Activated CD4-positive, alpha-beta memory T cell treated with anti-CD3 and anti-CD28 coated beads, Interleukin-2, amount 10 ng/mL, durations not matched to agents 7 days and 5 days (primary cell): Measurements from ENCODE around the gene HSD17B10. TPM values are rescaled to one million over a fixed set of nuclear protein-coding genes. Genes with fewer than 3 reads are reported as not detected.
A peak's percentile ranks its signal among the peaks of the same experiment; 100 is the strongest.
"Not testable (repeated sequence)": the region's sequence is repeated elsewhere in the genome, so short reads cannot be mapped to it uniquely, and the experiment has no call there.

Experiments used
- CTCF ChIA-PET: fragments of 350-600 bp; sonication (Branson Sonifier 250); formaldehyde crosslinking; loops from one replicate; lab custom pipeline; 2021; ENCODE audit warnings: antibody characterized with exemption, inconsistent platforms; lab: Charles Lee
- POLR2A ChIA-PET: fragments of 350-600 bp; sonication (Branson Sonifier 250); formaldehyde crosslinking; loops from one replicate; lab custom pipeline; 2021; ENCODE audit warnings: antibody characterized with exemption; lab: Charles Lee
- DNase-seq: peaks from one replicate; pipeline ENCODE4 v3.0.0-alpha.2; 2020
- H3K27ac Mint-ChIP-seq: one replicate; pipeline ENCODE4 v1.8.0; 2021; ENCODE audit warnings: mild to moderate bottlenecking, mixed read lengths
- H3K27me3 Mint-ChIP-seq: one replicate; pipeline ENCODE4 v1.8.0; 2021; ENCODE audit warnings: mixed read lengths
- H3K36me3 Mint-ChIP-seq: one replicate; pipeline ENCODE4 v1.8.0; 2021; ENCODE audit warnings: low read depth, mixed read lengths
- H3K4me1 Mint-ChIP-seq: one replicate; pipeline ENCODE4 v1.8.0; 2021; ENCODE audit warnings: mixed read lengths
- H3K4me3 Mint-ChIP-seq: one replicate; pipeline ENCODE4 v1.8.0; 2021; ENCODE audit warnings: mild to moderate bottlenecking, mixed read lengths
- H3K9me3 Mint-ChIP-seq: one replicate; pipeline ENCODE4 v1.8.0; 2021; ENCODE audit warnings: mixed read lengths
- total RNA-seq, 2 experiments: library from RNA; stranded (reverse); gene quantifications; one replicate each; pipeline ENCODE4 v1.2.3, GENCODE V29; 2021

HSD17B10 gene
- 10 to 100 TPM; 73.2 to 74.0 TPM for total RNA-seq

DNA sequence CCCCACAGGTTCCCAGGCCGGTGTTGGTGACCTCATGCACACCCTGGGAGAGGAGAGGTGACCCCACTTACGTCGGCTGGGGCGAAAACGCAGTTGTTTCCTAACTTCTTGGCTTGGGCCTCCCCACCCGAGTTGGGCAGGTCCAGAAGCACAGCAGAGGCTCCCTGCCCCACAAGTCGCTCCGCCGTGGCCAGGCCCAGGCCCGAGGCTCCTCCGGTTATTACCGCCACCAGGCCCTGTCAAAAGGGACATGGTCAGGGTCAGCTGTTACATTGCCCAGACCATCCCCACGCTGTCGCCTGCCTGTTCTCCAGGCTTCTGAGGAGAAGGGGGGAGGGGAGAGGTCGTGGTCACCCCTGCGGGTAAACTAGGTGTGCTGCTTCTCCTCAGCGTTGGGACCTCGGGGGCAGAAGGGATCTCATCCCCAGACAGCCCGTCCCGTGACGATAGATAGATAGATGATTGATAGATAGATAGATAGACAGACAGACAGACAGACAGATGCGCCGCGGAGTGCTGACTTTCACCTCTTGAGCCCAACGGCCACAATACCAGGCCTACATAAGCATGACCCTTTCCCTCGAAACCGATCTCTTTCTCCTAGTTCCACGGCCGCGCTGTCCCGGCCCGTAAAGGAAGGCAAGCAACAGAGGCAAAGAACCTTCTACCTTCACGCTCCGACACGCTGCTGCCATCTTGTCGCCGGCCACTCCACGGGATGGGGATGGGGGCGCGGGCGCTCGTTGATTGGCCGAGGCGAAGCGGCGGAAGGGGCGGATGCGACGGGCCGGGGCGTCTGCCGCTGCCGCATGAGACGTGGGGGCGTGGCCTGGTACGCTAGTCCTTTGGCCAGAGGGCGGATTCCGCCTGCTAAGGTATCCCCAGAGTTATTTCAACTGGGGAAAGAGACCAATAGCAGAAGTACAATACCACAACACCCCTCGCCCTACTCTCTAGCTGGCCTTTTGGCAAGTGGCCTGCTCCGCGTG, at the start of gene HSD17B10:
Gene HSD17B10, minus strand, starts transcription at position 720 of the 989 bp plus-strand sequence. Its CDS starts 25 bp downstream, at position 695.
- POLR2A ChIA-PET: interaction anchor here (0.6 to 6.8 kb wide), 3 partner anchors 11 to 250 kb away, joined by 3 to 56 read pairs (median 5); partner anchors contain the start of genes RIBC1 and SMC1A
- peak within 1 kb of the TSS; percentile 97 for H3K4me3 Mint-ChIP-seq
- H3K27ac Mint-ChIP-seq: peak within 1 kb of the TSS; percentile 89
- H3K9me3 Mint-ChIP-seq: no peaks in the 10 kb centered on the region
- CTCF ChIA-PET: interaction anchor here (1.0 to 3.6 kb wide), 3 partner anchors 11 to 13 kb away, joined by 3 to 22 read pairs (median 4); partner anchors contain the start of genes RIBC1 and SMC1A
- H3K4me1 Mint-ChIP-seq: peaks cover 49% of the 10 kb centered on the region
- peak; percentile 89 for DNase-seq
- peaks cover 12% of the 10 kb centered on the region for H3K36me3 Mint-ChIP-seq
- H3K27me3 Mint-ChIP-seq: no peaks in the 10 kb centered on the region

- DNase-seq: no peak
- no peak overlapping the region for H3K4me3 Mint-ChIP-seq
- ChIA-PET POLR2A (no interaction called here), CTCF (interaction anchor here (3.8 kb wide), 1 partner anchor 166 kb away, joined by 30 read pairs; no protein-coding TSS in a partner anchor)
- no peak overlapping the region for H3K27ac Mint-ChIP-seq
- no peaks in the 10 kb centered on the region for H3K4me1 Mint-ChIP-seq
- peaks cover 4% of the 10 kb centered on the region for H3K27me3 Mint-ChIP-seq
- H3K36me3 Mint-ChIP-seq: no peaks in the 10 kb centered on the region
- no peaks in the 10 kb centered on the region for H3K9me3 Mint-ChIP-seq
These were observed 49.2 kb upstream of the HSD17B10 start for GRCh38 chrX:53483416-53483815.

- ChIA-PET POLR2A (no interaction called here), CTCF (interaction anchor here (0.8 to 3.8 kb wide), 13 partner anchors 8 to 196 kb away, joined by 3 to 31 read pairs (median 4); no protein-coding TSS in a partner anchor)
- Mint-ChIP-seq H3K36me3 (no peaks in the 10 kb centered on the region), H3K4me3 (no peak overlapping the region), H3K27ac (no peak overlapping the region), H3K9me3 (no peaks in the 10 kb centered on the region), H3K4me1 (no peaks in the 10 kb centered on the region), H3K27me3 (peaks cover 4% of the 10 kb centered on the region)
- DNase-seq: peak; percentile 54
These were observed 47.8 kb upstream of the HSD17B10 start for GRCh38 chrX:53481816-53482465.

GRCh38 chrX:53481093-53481492, 46.9 kb upstream of the HSD17B10 start:
- H3K9me3 Mint-ChIP-seq: no peaks in the 10 kb centered on the region
- H3K4me3 Mint-ChIP-seq: no peak overlapping the region
- peak; percentile 16 for DNase-seq
- no peak overlapping the region for H3K27ac Mint-ChIP-seq
- ChIA-PET POLR2A (no interaction called here), CTCF (interaction anchor here (0.6 to 3.8 kb wide), 9 partner anchors 9 to 196 kb away, joined by 3 to 31 read pairs (median 6); no protein-coding TSS in a partner anchor)
- H3K4me1 Mint-ChIP-seq: no peaks in the 10 kb centered on the region
- no peaks in the 10 kb centered on the region for H3K36me3 Mint-ChIP-seq
- H3K27me3 Mint-ChIP-seq: peaks cover 4% of the 10 kb centered on the region

DNA sequence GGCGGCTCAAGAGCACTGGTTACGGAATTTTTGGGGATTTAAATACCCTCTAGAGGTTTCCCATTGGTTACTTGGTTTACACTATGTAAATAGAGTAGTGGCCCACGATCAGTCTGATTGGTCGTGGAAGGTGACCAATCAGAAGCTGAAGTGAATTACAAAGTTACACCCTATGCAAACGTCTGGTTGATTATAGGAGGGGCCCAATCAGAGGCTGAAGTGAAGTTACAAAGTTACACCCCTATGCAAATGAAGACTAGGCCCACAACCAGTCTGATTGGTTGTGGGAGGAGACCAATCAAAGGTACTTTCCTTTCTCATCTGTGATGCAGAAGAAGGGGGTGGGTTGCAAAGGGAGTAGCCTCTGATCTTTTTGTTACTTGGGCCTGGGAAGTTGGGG, 45.1 kb upstream of the HSD17B10 start:
- Mint-ChIP-seq H3K4me1 (no peaks in the 10 kb centered on the region), H3K36me3 (no peaks in the 10 kb centered on the region), H3K27me3 (peaks cover 4% of the 10 kb centered on the region), H3K27ac (no peak overlapping the region), H3K4me3 (no peak overlapping the region), H3K9me3 (no peaks in the 10 kb centered on the region)
- CTCF ChIA-PET: interaction anchor here (0.6 to 1.2 kb wide), 2 partner anchors 108 to 166 kb away, joined by 3 to 4 read pairs; no protein-coding TSS in a partner anchor
- POLR2A ChIA-PET: no interaction called here
- no peak for DNase-seq

DNA sequence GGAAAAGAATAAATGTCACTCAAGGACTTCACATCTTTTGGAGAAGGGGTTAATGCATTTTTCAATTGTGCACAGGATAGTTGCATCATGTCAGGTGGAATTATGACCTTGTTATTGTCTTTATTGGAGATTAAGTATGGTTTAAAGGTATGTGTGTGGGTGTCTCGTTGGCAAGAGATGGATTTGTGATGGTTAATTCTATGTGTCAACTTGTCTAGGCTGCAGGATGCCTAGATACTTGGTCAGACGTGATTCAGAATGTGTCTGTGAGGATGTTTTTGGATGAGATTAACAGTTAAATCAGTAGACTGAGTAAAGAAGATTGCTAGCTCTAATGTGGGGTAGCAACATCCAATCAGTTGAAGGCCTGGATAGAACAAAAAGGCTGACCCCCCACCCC, 42.2 kb upstream of the HSD17B10 start:
- peaks cover 9% of the 10 kb centered on the region for H3K27me3 Mint-ChIP-seq
- H3K36me3 Mint-ChIP-seq: no peaks in the 10 kb centered on the region
- H3K4me3 Mint-ChIP-seq: no peak overlapping the region
- H3K27ac Mint-ChIP-seq: no peak overlapping the region
- H3K9me3 Mint-ChIP-seq: no peaks in the 10 kb centered on the region
- DNase-seq: no peak
- H3K4me1 Mint-ChIP-seq: no peaks in the 10 kb centered on the region
- ChIA-PET CTCF (no interaction called here), POLR2A (no interaction called here)

DNA sequence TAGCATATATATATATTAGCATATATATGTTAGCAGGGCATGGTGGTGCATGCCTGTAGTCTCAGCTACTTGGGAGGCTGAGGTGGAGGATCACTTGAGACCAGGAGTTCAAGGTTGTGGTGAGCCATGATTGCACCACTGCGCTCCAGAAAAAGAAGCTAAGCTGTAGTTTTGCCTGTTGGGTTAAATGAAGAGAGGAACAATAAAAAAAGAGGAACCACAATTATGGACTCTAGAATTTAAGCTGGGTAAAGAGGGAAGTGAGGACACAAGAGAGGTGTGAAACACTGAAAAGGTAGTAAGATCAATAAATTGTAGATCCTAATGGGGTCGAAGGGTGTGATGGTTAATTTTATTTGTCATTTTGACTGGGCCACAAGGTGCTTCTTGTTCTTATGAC, 40.5 kb upstream of the HSD17B10 start:
- no peak for DNase-seq
- H3K9me3 Mint-ChIP-seq: no peaks in the 10 kb centered on the region
- no peak overlapping the region for H3K27ac Mint-ChIP-seq
- CTCF ChIA-PET: no interaction called here
- H3K36me3 Mint-ChIP-seq: no peaks in the 10 kb centered on the region
- POLR2A ChIA-PET: no interaction called here
- H3K27me3 Mint-ChIP-seq: peaks cover 6% of the 10 kb centered on the region
- H3K4me3 Mint-ChIP-seq: no peak overlapping the region
- no peaks in the 10 kb centered on the region for H3K4me1 Mint-ChIP-seq

GRCh38 chrX:53471346-53471745, 37.2 kb upstream of the HSD17B10 start:
- no peaks in the 10 kb centered on the region for H3K9me3 Mint-ChIP-seq
- no peak overlapping the region for H3K4me3 Mint-ChIP-seq
- H3K27me3 Mint-ChIP-seq: peaks cover 6% of the 10 kb centered on the region
- ChIA-PET POLR2A (no interaction called here), CTCF (no interaction called here)
- no peak for DNase-seq
- H3K4me1 Mint-ChIP-seq: no peaks in the 10 kb centered on the region
- no peaks in the 10 kb centered on the region for H3K36me3 Mint-ChIP-seq
- no peak overlapping the region for H3K27ac Mint-ChIP-seq

DNA sequence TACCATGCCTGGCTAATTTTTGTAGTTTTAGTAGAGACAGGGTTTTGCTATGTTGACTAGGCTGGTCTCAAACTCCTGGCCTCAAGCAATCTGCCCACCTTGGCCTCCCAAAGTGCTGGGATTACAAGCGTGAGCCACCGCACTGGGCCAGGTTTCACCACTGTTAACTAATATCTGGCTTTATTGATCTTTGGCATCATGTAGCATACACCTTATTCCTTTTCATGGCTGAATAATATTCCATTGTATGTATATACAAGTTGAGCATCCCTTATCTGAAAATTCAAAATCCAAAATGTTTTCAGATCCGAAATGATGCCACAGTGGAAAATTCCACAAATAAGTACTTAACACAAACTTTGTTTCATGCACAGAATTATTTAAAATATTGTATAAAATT, 34.5 kb upstream of the HSD17B10 start:
- POLR2A ChIA-PET, H3K27me3 Mint-ChIP-seq, H3K4me1 Mint-ChIP-seq, H3K27ac Mint-ChIP-seq, DNase-seq, H3K9me3 Mint-ChIP-seq, H3K4me3 Mint-ChIP-seq, H3K36me3 Mint-ChIP-seq, CTCF ChIA-PET: not testable (repeated sequence)

GRCh38 chrX:53458082-53458481, 23.9 kb upstream of the HSD17B10 start:
- H3K4me3 Mint-ChIP-seq: no peak overlapping the region
- CTCF ChIA-PET: interaction anchor here (0.9 to 1.4 kb wide), 2 partner anchors 24 to 145 kb away, joined by 4 read pairs; no protein-coding TSS in a partner anchor

DNA sequence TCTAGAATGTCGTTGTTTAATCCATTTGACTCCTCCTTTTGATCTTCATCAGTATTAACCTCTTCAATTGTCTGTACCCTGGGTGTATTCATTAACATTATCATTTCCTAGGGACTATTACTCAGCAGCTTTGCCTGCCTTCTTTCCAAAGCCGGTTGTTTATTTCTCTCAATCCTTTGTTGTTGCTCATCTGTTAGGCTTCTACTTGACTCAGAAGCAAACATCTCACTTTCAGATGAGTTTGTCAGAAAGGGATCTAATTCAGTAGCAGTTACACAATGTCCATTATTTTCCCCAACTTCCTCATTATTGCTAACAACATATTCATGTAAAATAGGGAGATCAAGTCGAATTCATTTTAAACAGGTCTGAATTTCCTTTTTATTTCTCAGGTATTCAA, 22.1 kb upstream of the HSD17B10 start:
- peaks cover 8% of the 10 kb centered on the region for H3K27me3 Mint-ChIP-seq
- no peak overlapping the region for H3K27ac Mint-ChIP-seq
- H3K4me1 Mint-ChIP-seq: peaks cover 2% of the 10 kb centered on the region
- H3K36me3 Mint-ChIP-seq: no peaks in the 10 kb centered on the region
- CTCF ChIA-PET: interaction anchor here (1.6 kb wide), 1 partner anchor 26 kb away, joined by 3 read pairs; no protein-coding TSS in a partner anchor
- H3K9me3 Mint-ChIP-seq: no peaks in the 10 kb centered on the region
- H3K4me3 Mint-ChIP-seq: no peak overlapping the region
- POLR2A ChIA-PET: no interaction called here
- DNase-seq: no peak

More at GRCh38 chrX:53458082-53458481, 23.9 kb upstream of the HSD17B10 start:
- no peak overlapping the region for H3K27ac Mint-ChIP-seq
- POLR2A ChIA-PET: no interaction called here
- H3K4me1 Mint-ChIP-seq: no peaks in the 10 kb centered on the region
- no peaks in the 10 kb centered on the region for H3K36me3 Mint-ChIP-seq
- H3K9me3 Mint-ChIP-seq: no peaks in the 10 kb centered on the region
- peaks cover 8% of the 10 kb centered on the region for H3K27me3 Mint-ChIP-seq
- no peak for DNase-seq

- CTCF ChIA-PET: interaction anchor here (1.4 kb wide), 1 partner anchor 140 kb away, joined by 5 read pairs; no protein-coding TSS in a partner anchor
- Mint-ChIP-seq H3K36me3 (no peaks in the 10 kb centered on the region), H3K27ac (no peak overlapping the region), H3K4me1 (peaks cover 2% of the 10 kb centered on the region), H3K27me3 (peaks cover 8% of the 10 kb centered on the region), H3K9me3 (no peaks in the 10 kb centered on the region), H3K4me3 (no peak overlapping the region)
- no peak for DNase-seq
- POLR2A ChIA-PET: no interaction called here
These were observed 18.6 kb upstream of the HSD17B10 start for GRCh38 chrX:53452812-53453211.
